Esophagus muscularis mucosa (tissue), 4 donors: ENCODE results near the gene SNAPC4. TPM values are rescaled to one million over a fixed set of nuclear protein-coding genes. Genes with fewer than 3 reads are reported as not detected.

ENCODE experiments used
- DNase-seq: peaks from one replicate; pipeline ENCODE4 v3.0.0-alpha.2; 2017; ENCODE audit errors: extremely low spot score
- H3K27ac ChIP-seq, 4 donors: fragments of 200-600 bp; sonication (generic); replicated peaks in 1 of 4; 1 replicate in 3 of 4; 2 replicates in 1 of 4; pipeline ENCODE4 v1.5.1; 2016 to 2019; ENCODE audit warnings: mild to moderate bottlenecking in 1 of 4
- H3K27me3 ChIP-seq, 4 donors: fragments of 200-600 bp; sonication (generic); one replicate each; pipeline versions ENCODE4 v1.5.1 to v1.6.0; 2016 to 2019
- H3K36me3 ChIP-seq, 4 donors: fragments of 200-600 bp; sonication (generic); one replicate each; pipeline ENCODE4 v1.5.1; 2016 to 2019
- H3K4me1 ChIP-seq, 4 donors: fragments of 200-600 bp; sonication (generic); one replicate each; pipeline ENCODE4 v1.5.1; 2016 to 2019
- H3K4me3 ChIP-seq, 4 donors: fragments of 200-600 bp; sonication (generic); 1 replicate in 2 of 4; 2 replicates in 2 of 4; pipeline ENCODE4 v1.5.1; 2016 to 2019; ENCODE audit warnings: mild to moderate bottlenecking in 4 of 4, moderate library complexity in 1 of 4
- H3K9me3 ChIP-seq, 4 donors: fragments of 200-600 bp; sonication (generic); 1 replicate in 3 of 4; 2 replicates in 1 of 4; pipeline ENCODE4 v1.5.1; 2016 to 2019
- EP300 ChIP-seq: sonication (generic); formaldehyde crosslinking; IDR thresholded peaks from one replicate; pipeline ENCODE4 v1.6.1; 2017; ENCODE audit warnings: antibody characterized with exemption
- POLR2A ChIP-seq: fragments of 450-650 bp; IDR thresholded peaks from one replicate; pipeline ENCODE4 v1.6.1; 2017; ENCODE audit warnings: antibody characterized with exemption, moderate library complexity, mild to moderate bottlenecking, low read depth
- POLR2AphosphoS5 ChIP-seq, 2 donors: sonication (generic); formaldehyde crosslinking; IDR thresholded peaks; one replicate each; pipeline ENCODE4 v1.6.1; 2017; ENCODE audit warnings: antibody characterized with exemption in 2 of 2
- WGBS: methylation state at CpG from one replicate; pipeline ENCODE4 v1.1.5; 2018; 5-methylcytosine and 5-hydroxymethylcytosine counted together
- intact Hi-C: fragments of 100-400 bp; cut with DNase I; formaldehyde crosslinking; loops from one replicate; pipeline ENCODE4 v1.15.1; 2023
- total RNA-seq, 4 donors: library from RNA; depleted of rRNA; stranded (reverse); fragments of >200 nt; gene quantifications; one replicate each; pipeline versions ENCODE4 v1.1.0 to v1.2.1, GENCODE V29; 2016
- TF ChIP-seq, protein P1 (sequence below), 3 experiments: fragments of 200-600 bp in 2 of 3; fragments of 450-650 bp in 1 of 3; sonication (generic) in 2 of 3; IDR thresholded peaks; one replicate each; pipeline ENCODE4 v1.5.1; 2017 to 2019; ENCODE audit warnings: antibody characterized with exemption in 3 of 3, mild to moderate bottlenecking in 2 of 3, moderate library complexity in 1 of 3

SNAPC4 gene
- total RNA-seq, 4 donors from 2014 or later: 3.3 to 8.4 (median 4.9) TPM

DNA sequence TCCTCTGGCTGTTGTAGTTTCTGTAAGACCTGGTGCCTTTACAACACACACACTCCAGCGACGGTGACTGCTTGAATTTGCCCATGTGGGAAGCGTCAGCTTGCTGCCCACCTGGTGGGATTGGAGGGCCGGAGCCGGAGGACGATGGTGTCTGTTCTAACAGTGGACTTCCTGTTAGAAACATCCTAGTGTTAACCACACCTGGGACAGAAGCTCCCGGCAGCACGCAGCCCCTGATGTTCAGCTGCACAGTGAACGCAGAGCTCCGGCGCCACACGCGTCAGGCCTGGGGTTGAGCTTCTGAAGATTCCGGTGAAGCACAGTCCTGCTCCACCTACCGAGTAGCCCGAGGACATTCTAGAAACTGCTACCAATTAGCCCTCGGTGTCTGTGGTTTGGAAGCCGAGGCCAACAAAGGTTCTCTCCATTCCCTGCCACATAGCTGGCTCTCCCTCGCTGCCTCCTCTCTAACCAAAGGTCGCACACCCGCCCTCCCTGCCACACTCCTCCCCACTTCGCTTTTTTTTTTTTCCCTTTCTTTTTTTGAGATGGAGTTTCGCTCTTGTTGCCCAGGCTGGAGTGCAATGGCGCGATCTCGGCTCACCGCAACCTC lies 24.9 kb upstream of the SNAPC4 start:
- peaks cover 46 to 87% (median 76%) of the 10 kb centered on the region in 4 donors for H3K36me3 ChIP-seq
- no peaks in the 10 kb centered on the region for H3K9me3 ChIP-seq
- no peak overlapping the region for H3K4me3 ChIP-seq
- intact Hi-C loops: no loop called here
- H3K4me1 ChIP-seq: no peaks in the 10 kb centered on the region
- no peak for DNase-seq
- H3K27ac ChIP-seq: no peak overlapping the region
- no peaks in the 10 kb centered on the region for H3K27me3 ChIP-seq
- WGBS: 81% methylated on average over 27 of the region's 27 CpGs
- no peak for TF ChIP-seq POLR2AphosphoS5 (IDR thresholded peaks at IDR 0.05)
- no peak for TF ChIP-seq EP300
- TF ChIP-seq, protein P1, sequence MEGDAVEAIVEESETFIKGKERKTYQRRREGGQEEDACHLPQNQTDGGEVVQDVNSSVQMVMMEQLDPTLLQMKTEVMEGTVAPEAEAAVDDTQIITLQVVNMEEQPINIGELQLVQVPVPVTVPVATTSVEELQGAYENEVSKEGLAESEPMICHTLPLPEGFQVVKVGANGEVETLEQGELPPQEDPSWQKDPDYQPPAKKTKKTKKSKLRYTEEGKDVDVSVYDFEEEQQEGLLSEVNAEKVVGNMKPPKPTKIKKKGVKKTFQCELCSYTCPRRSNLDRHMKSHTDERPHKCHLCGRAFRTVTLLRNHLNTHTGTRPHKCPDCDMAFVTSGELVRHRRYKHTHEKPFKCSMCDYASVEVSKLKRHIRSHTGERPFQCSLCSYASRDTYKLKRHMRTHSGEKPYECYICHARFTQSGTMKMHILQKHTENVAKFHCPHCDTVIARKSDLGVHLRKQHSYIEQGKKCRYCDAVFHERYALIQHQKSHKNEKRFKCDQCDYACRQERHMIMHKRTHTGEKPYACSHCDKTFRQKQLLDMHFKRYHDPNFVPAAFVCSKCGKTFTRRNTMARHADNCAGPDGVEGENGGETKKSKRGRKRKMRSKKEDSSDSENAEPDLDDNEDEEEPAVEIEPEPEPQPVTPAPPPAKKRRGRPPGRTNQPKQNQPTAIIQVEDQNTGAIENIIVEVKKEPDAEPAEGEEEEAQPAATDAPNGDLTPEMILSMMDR (IDR thresholded peaks at IDR 0.05): no peak
- no peak for TF ChIP-seq POLR2A

DNA sequence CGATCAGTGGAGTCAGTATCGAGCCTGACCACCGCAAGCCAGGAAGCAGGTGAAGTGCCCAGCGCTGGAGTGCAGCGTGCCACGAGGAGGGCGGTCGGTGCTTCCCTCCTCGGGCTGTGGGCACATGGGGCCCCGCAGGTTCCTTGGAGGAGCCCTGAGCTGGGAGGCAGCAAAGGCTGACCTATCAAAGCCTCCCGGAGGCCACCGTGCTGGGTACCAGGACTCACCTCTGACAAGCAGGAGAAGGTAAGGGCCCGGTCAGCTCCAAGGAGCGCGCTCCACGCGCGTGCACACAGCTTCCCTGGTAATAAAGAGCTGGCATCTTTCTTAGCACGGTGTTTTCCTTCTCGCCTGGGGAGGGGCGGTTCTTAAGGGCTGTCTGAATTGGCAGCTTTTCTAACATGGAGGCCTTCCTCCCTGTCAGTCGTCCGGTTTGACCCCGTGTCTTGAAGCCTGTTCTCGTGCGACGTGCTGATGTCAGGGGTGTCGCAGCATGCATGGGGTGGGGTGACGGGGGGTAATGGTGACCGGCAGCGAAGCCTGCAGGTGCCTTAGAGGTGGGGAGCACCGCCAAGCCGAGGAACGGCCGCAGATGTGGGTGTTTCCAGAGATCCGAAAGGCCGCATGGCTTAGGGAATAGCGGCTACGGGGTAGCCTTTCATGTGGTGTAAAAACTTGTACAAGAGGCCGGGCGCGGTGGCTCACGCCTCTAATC lies 23.6 kb upstream of the SNAPC4 start:
- Histone ChIP-seq H3K27me3 (no peaks in the 10 kb centered on the region), H3K4me1 (no peaks in the 10 kb centered on the region), H3K27ac (no peak overlapping the region), H3K36me3 (peaks cover 52 to 87% (median 76%) of the 10 kb centered on the region in 4 donors), H3K9me3 (no peaks in the 10 kb centered on the region), H3K4me3 (no peak overlapping the region)
- DNase-seq: no peak
- intact Hi-C loops: no loop called here
- TF ChIP-seq, protein P1 (IDR thresholded peaks at IDR 0.05): no peak
- TF ChIP-seq EP300 (no peak), POLR2A (no peak), POLR2AphosphoS5 (IDR thresholded peaks at IDR 0.05) (no peak)
- WGBS: 95% methylated on average over 43 of the region's 43 CpGs

DNA sequence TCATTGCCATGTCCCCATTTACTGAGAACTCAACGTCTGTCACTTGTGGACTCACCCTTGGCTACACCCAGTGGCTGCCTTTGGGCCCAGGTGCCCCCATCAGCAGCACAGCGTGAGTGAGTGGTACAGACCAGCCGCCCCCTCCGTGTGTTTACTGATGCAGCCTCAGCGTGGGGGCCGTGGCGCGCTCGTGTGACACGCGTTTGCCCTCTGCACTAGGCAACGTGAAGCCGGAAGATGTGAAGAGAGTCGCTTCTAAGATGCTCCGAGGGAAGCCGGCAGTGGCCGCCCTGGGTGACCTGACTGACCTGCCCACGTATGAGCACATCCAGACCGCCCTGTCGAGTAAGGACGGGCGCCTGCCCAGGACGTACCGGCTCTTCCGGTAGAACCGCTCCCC lies 22.9 kb upstream of the SNAPC4 start:
- H3K27ac ChIP-seq: no peak overlapping the region
- H3K27me3 ChIP-seq: no peaks in the 10 kb centered on the region
- intact Hi-C loops: no loop called here
- H3K9me3 ChIP-seq: no peaks in the 10 kb centered on the region
- 95% methylated on average over 14 of the region's 26 CpGs for WGBS
- H3K4me3 ChIP-seq: no peak overlapping the region
- H3K36me3 ChIP-seq: peaks cover 59 to 88% (median 81%) of the 10 kb centered on the region in 4 donors
- TF ChIP-seq POLR2A: no peak
- TF ChIP-seq, protein P1 (IDR thresholded peaks at IDR 0.05): no peak
- no peak for TF ChIP-seq POLR2AphosphoS5 (IDR thresholded peaks at IDR 0.05)
- no peaks in the 10 kb centered on the region for H3K4me1 ChIP-seq
- no peak for DNase-seq

DNA sequence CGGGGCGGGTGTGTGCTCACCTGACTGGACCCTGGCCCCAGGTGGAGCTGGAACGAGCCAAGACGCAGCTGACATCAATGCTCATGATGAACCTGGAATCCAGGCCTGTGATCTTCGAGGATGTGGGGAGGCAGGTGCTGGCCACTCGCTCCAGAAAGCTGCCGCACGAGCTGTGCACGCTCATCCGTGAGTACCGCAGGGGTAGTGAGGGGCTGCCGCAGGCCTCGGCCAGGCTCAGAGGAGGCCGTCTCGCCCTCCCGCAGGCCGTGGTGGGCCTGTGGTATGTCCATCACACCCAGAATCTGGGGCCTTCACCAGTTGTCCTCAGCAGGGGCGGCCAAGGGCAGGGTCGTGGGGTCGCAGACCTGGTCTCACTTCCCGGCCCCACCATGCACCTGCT lies 21.8 kb upstream of the SNAPC4 start:
- H3K4me1 ChIP-seq: no peaks in the 10 kb centered on the region
- TF ChIP-seq EP300: no peak
- TF ChIP-seq POLR2A: no peak
- 93% methylated on average over 17 of the region's 21 CpGs for WGBS
- no peaks in the 10 kb centered on the region for H3K9me3 ChIP-seq
- H3K27ac ChIP-seq: no peak overlapping the region
- no peak for DNase-seq
- H3K27me3 ChIP-seq: no peaks in the 10 kb centered on the region
- peaks cover 70 to 92% (median 90%) of the 10 kb centered on the region in 4 donors for H3K36me3 ChIP-seq
- no peak overlapping the region for H3K4me3 ChIP-seq
- intact Hi-C loops: no loop called here

DNA sequence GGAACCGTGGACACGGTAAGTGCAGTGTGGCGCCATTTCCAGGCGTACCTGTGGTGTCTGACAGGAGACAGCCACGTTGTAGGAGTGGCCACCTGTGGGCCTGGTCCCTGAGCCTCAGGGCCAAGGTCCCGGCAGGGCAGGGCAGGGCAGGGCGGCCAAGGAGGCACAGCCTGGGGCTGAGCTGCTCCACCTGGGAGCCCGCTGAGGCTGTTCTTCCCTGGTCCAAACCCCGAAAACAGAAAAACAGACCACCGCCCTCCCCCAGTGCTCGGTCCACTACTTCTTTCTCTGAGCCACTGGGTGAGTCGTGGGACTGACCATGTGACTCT lies 19.1 kb upstream of the SNAPC4 start:
- no peak for DNase-seq
- 88% methylated on average over 12 of the region's 12 CpGs for WGBS
- TF ChIP-seq EP300 (no peak), POLR2AphosphoS5 (IDR thresholded peaks at IDR 0.05) (no peak), POLR2A (no peak)
- TF ChIP-seq, protein P1 (IDR thresholded peaks at IDR 0.05): no peak
- intact Hi-C loops: no loop called here
- peaks cover 87 to 100% (median 99%) of the 10 kb centered on the region in 4 donors for H3K36me3 ChIP-seq
- no peak overlapping the region for H3K4me3 ChIP-seq
- no peaks in the 10 kb centered on the region for H3K4me1 ChIP-seq
- H3K9me3 ChIP-seq: no peaks in the 10 kb centered on the region
- no peak overlapping the region for H3K27ac ChIP-seq
- no peaks in the 10 kb centered on the region for H3K27me3 ChIP-seq
